ENCODE results near the gene C20orf202.

GRCh38 chr20:1154691-1155090 lies 48.6 kb upstream of the C20orf202 start:
- TF ChIP-seq CTCF (conservative IDR thresholded peaks at IDR 0.05 in 1 of 2, IDR thresholded peaks at IDR 0.05 in 1 of 2; ENCODE audit: extremely low read depth in 1 of 2, insufficient read depth in 1 of 2, low read depth in 1 of 2, low read length in 2 of 2) = no peak
- TF ChIP-seq EZH2 (IDR thresholded peaks at IDR 0.05; ENCODE audit: borderline replicate concordance, low read length) = no peak
